Esophagus squamous epithelium (tissue), 5 donors: ENCODE measurements around the gene MVK. TPM values are rescaled to one million over a fixed set of nuclear protein-coding genes. Genes with fewer than 3 reads are reported as not detected.

Experiments used
- DNase-seq: peaks from one replicate; lab custom pipeline; 2025; lab: John Stamatoyannopoulos, UW
- H3K27ac ChIP-seq, 4 donors: fragments of 200-600 bp; sonication (generic); one replicate each; pipeline ENCODE4 v1.5.1; 2016 to 2019; ENCODE audit warnings: mild to moderate bottlenecking in 1 of 4
- H3K27me3 ChIP-seq, 4 donors: fragments of 200-600 bp; sonication (generic); 1 replicate in 3 of 4; 2 replicates in 1 of 4; pipeline versions ENCODE4 v1.5.1 to v1.6.0; 2017 to 2021; ENCODE audit warnings: antibody characterized with exemption in 1 of 4
- H3K36me3 ChIP-seq, 3 donors: fragments of 200-600 bp; sonication (generic); one replicate each; pipeline ENCODE4 v1.5.1; 2016 to 2019
- H3K4me1 ChIP-seq, 3 donors: fragments of 200-600 bp; sonication (generic); one replicate each; pipeline ENCODE4 v1.5.1; 2017 to 2019
- H3K4me3 ChIP-seq, 4 donors: fragments of 200-600 bp; sonication (generic); 1 replicate in 3 of 4; 2 replicates in 1 of 4; pipeline ENCODE4 v1.5.1; 2016 to 2019; ENCODE audit warnings: mild to moderate bottlenecking in 2 of 4, moderate library complexity in 1 of 4
- H3K9me3 ChIP-seq, 3 donors: fragments of 200-600 bp; sonication (generic); one replicate each; pipeline ENCODE4 v1.5.1; 2016 to 2019
- CTCF ChIP-seq, 6 experiments: fragments of 450-650 bp in 4 of 6; fragments of 200-600 bp in 2 of 6; sonication (generic) in 2 of 6; IDR thresholded peaks; one replicate each; pipeline ENCODE4 v1.5.1; 2016 to 2019; ENCODE audit warnings: antibody characterized with exemption in 6 of 6, mild to moderate bottlenecking in 4 of 6, moderate library complexity in 4 of 6
- POLR2A ChIP-seq, 4 donors: fragments of 450-650 bp; IDR thresholded peaks; one replicate each; pipeline ENCODE4 v1.6.1; 2017; ENCODE audit warnings: antibody characterized with exemption in 4 of 4, mild to moderate bottlenecking in 4 of 4, moderate library complexity in 3 of 4
- WGBS, 2 donors: methylation state at CpG; one replicate each; pipeline ENCODE4 v1.1.5; 2018; 5-methylcytosine and 5-hydroxymethylcytosine counted together
- intact Hi-C: fragments of 100-400 bp; cut with DNase I; formaldehyde crosslinking; loops from one replicate; pipeline ENCODE4 v1.15.0; 2022
- total RNA-seq, 4 donors: library from RNA; depleted of rRNA; stranded (reverse); fragments of >200 nt; gene quantifications; one replicate each; pipeline ENCODE4 v1.1.0, GENCODE V29; 2016
- donor health status: DM: yes; HTN: yes; CAD: no.

Gene MVK
- total RNA-seq, 4 donors from 2014 or later, result 38.9 to 62.6 (median 46.4) TPM

- DNase-seq, result no peak
- no peaks in the 10 kb centered on the region for H3K9me3 ChIP-seq
- TF ChIP-seq POLR2A (IDR thresholded peaks at IDR 0.05) (no peak), CTCF (IDR thresholded peaks at IDR 0.05) (no peak)
- intact Hi-C loops, result no loop called here
- no peak overlapping the region for H3K27ac ChIP-seq
- peaks cover 0 to 73% (median 0%) of the 10 kb centered on the region in 4 donors for H3K27me3 ChIP-seq
- H3K36me3 ChIP-seq, result no peaks in the 10 kb centered on the region
- 87 to 92% methylated on average over 3 of the region's 3 CpGs for WGBS, 2 donors
- peaks cover 0 to 13% (median 5%) of the 10 kb centered on the region in 3 donors for H3K4me1 ChIP-seq
- H3K4me3 ChIP-seq, result no peak overlapping the region
Measured at GRCh38 chr12:109604132-109604585, 30.6 kb downstream of the MVK start.

GRCh38 chr12:109605016-109605415, 31.4 kb downstream of the MVK start:
- Histone ChIP-seq H3K27ac (no peak overlapping the region), H3K4me3 (no peak overlapping the region), H3K27me3 (peaks cover 0 to 80% (median 0%) of the 10 kb centered on the region in 4 donors), H3K36me3 (no peaks in the 10 kb centered on the region), H3K4me1 (peaks cover 0 to 13% (median 5%) of the 10 kb centered on the region in 3 donors), H3K9me3 (no peaks in the 10 kb centered on the region)
- no peak for TF ChIP-seq POLR2A (IDR thresholded peaks at IDR 0.05)
- TF ChIP-seq CTCF (IDR thresholded peaks at IDR 0.05), result no peak
- WGBS, 2 donors, result 75 to 90% methylated on average over 3 to 5 of the region's 5 CpGs
- no peak for DNase-seq
- intact Hi-C loops, result no loop called here

- no peak for DNase-seq
- 77 to 87% methylated on average over 4 to 11 of the region's 13 CpGs for WGBS, 2 donors
- no peak for TF ChIP-seq CTCF (IDR thresholded peaks at IDR 0.05)
- TF ChIP-seq POLR2A (IDR thresholded peaks at IDR 0.05), result no peak
Measured at GRCh38 chr12:109605599-109606228, 32.1 kb downstream of the MVK start.

GRCh38 chr12:109606320-109607028, 32.9 kb downstream of the MVK start:
- no peak for DNase-seq
- H3K36me3 ChIP-seq, result no peaks in the 10 kb centered on the region
- H3K27ac ChIP-seq, result no peak overlapping the region
- intact Hi-C loops, result no loop called here
- WGBS, 2 donors, result 16 to 36% methylated on average over 19 to 21 of the region's 30 CpGs
- peaks cover 0 to 90% (median 0%) of the 10 kb centered on the region in 4 donors for H3K27me3 ChIP-seq
- H3K4me3 ChIP-seq, result peak overlapping the region in 2 of 4 donors; percentile 20 to 33
- peaks cover 0 to 13% (median 5%) of the 10 kb centered on the region in 3 donors for H3K4me1 ChIP-seq
- H3K9me3 ChIP-seq, result no peaks in the 10 kb centered on the region
- TF ChIP-seq POLR2A (IDR thresholded peaks at IDR 0.05) (no peak), CTCF (IDR thresholded peaks at IDR 0.05) (no peak)

More at GRCh38 chr12:109605599-109606228, 32.1 kb downstream of the MVK start:
- no peak overlapping the region for H3K27ac ChIP-seq
- no peaks in the 10 kb centered on the region for H3K9me3 ChIP-seq
- H3K4me3 ChIP-seq, result no peak overlapping the region
- intact Hi-C loops, result no loop called here
- H3K36me3 ChIP-seq, result no peaks in the 10 kb centered on the region
- H3K4me1 ChIP-seq, result peaks cover 0 to 13% (median 5%) of the 10 kb centered on the region in 3 donors
- peaks cover 0 to 87% (median 0%) of the 10 kb centered on the region in 4 donors for H3K27me3 ChIP-seq

- Histone ChIP-seq H3K27ac (no peak overlapping the region), H3K27me3 (peaks cover 0 to 96% (median 0%) of the 10 kb centered on the region in 4 donors), H3K36me3 (no peaks in the 10 kb centered on the region), H3K4me3 (no peak overlapping the region), H3K9me3 (no peaks in the 10 kb centered on the region), H3K4me1 (peaks cover 0 to 13% (median 5%) of the 10 kb centered on the region in 3 donors)
- no peak for TF ChIP-seq CTCF (IDR thresholded peaks at IDR 0.05)
- WGBS, 2 donors, result 84 to 88% methylated on average over 2 to 4 of the region's 4 CpGs
- intact Hi-C loops, result no loop called here
- no peak for DNase-seq
Measured at GRCh38 chr12:109607618-109608017, 34.0 kb downstream of the MVK start.
